Bronchial epithelial cell (primary cell): ENCODE results near the gene MRPL36. TPM values are rescaled to one million over a fixed set of nuclear protein-coding genes. Genes with fewer than 3 reads are reported as not detected.
"Not testable (repeated sequence)": the region's sequence is repeated elsewhere in the genome, so short reads cannot be mapped to it uniquely, and the experiment has no call there.

Experiments
- DNase-seq: peaks from one replicate; pipeline ENCODE4 v3.0.0-alpha.2; 2010; ENCODE audit warnings: low read depth
- FAIRE-seq: peaks from 2 replicates; lab custom pipeline; 2011; peaks lifted over from hg19 to GRCh38; lab: Jason Lieb, UNC
- H3K27me3 ChIP-seq: 2 replicates; pipeline ENCODE4 v1.5.1; 2011; ENCODE audit warnings: low read length; ENCODE audit not compliant: control insufficient read depth, insufficient read depth
- H3K36me3 ChIP-seq: 2 replicates; pipeline ENCODE4 v1.5.1; 2011; ENCODE audit warnings: low read length; ENCODE audit not compliant: control insufficient read depth, insufficient read depth
- H3K4me3 ChIP-seq: 2 replicates; pipeline ENCODE4 v1.5.1; 2011; ENCODE audit warnings: mild to moderate bottlenecking, low read depth, low read length, control low read depth
- CTCF ChIP-seq: IDR thresholded peaks from 2 replicates; pipeline ENCODE4 v1.5.1; 2011; ENCODE audit warnings: mild to moderate bottlenecking, moderate library complexity, low read length, control low read depth, inconsistent platforms; ENCODE audit not compliant: insufficient read depth, severe bottlenecking
- total RNA-seq: library from RNA; depleted of rRNA; stranded (reverse); fragments of >200 nt; gene quantifications from 2 replicates; pipeline ENCODE4 v1.2.1, GENCODE V29; 2014

The MRPL36 gene
- total RNA-seq, 1 donor from 2014 or later, result 61.1 TPM

- no peak for TF ChIP-seq CTCF
- Histone ChIP-seq H3K36me3 (peaks cover 11% of the 10 kb centered on the region), H3K27me3 (no peaks in the 10 kb centered on the region), H3K4me3 (no peak overlapping the region)
- FAIRE-seq (no peak), DNase-seq (no peak)
Measured at GRCh38 chr5:1793301-1793740, 6.3 kb downstream of the MRPL36 start.

GRCh38 chr5:1792842-1793266 lies 6.8 kb downstream of the MRPL36 start:
- FAIRE-seq (no peak), DNase-seq (peak; percentile 50)
- Histone ChIP-seq H3K36me3 (peaks cover 11% of the 10 kb centered on the region), H3K27me3 (no peaks in the 10 kb centered on the region), H3K4me3 (no peak overlapping the region)
- no peak for TF ChIP-seq CTCF

- no peaks in the 10 kb centered on the region for H3K27me3 ChIP-seq
- no peaks in the 10 kb centered on the region for H3K36me3 ChIP-seq
- TF ChIP-seq CTCF, result no peak
- no peak overlapping the region for H3K4me3 ChIP-seq
- no peak for DNase-seq
- no peak for FAIRE-seq
Measured at GRCh38 chr5:1791176-1791575, 8.5 kb downstream of the MRPL36 start.

GRCh38 chr5:1789834-1790471 lies 9.7 kb downstream of the MRPL36 start:
- Histone ChIP-seq H3K36me3 (no peaks in the 10 kb centered on the region), H3K4me3 (no peak overlapping the region), H3K27me3 (no peaks in the 10 kb centered on the region)
- FAIRE-seq, result no peak
- DNase-seq, result peak; percentile 88
- TF ChIP-seq CTCF, result no peak

- peak; percentile 41 for DNase-seq
- not testable (repeated sequence) for H3K27me3 ChIP-seq, H3K4me3 ChIP-seq, H3K36me3 ChIP-seq, FAIRE-seq
Measured at GRCh38 chr5:1789438-1789833, 10.2 kb downstream of the MRPL36 start.

GRCh38 chr5:1788828-1789227 lies 10.8 kb downstream of the MRPL36 start:
- FAIRE-seq, result no peak
- DNase-seq, result no peak
- no peak for TF ChIP-seq CTCF
- H3K27me3 ChIP-seq, result peaks cover 3% of the 10 kb centered on the region
- no peak overlapping the region for H3K4me3 ChIP-seq
- H3K36me3 ChIP-seq, result no peaks in the 10 kb centered on the region
